Renal cortex interstitium (tissue), 11 donors: ENCODE data around the gene FNDC7. TPM values are rescaled to one million over a fixed set of nuclear protein-coding genes. Genes with fewer than 3 reads are reported as not detected.

Source experiments
- DNase-seq, 11 donors: peaks; one replicate each; pipeline ENCODE4 v3.0.0-alpha.2; 2013; ENCODE audit warnings: low read depth in 9 of 11, low spot score in 4 of 11; ENCODE audit errors: extremely low read depth in 1 of 11
- polyA plus RNA-seq, 3 donors: library from polyadenylated mRNA; unstranded; fragments of 120-200 nt; gene quantifications; one replicate each; pipeline ENCODE4 v1.2.1, GENCODE V29; 2013; ENCODE audit not compliant: insufficient read length in 3 of 3

Gene FNDC7
- polyA plus RNA-seq, 3 donors, result 0.08 TPM; not detected in 2

DNA sequence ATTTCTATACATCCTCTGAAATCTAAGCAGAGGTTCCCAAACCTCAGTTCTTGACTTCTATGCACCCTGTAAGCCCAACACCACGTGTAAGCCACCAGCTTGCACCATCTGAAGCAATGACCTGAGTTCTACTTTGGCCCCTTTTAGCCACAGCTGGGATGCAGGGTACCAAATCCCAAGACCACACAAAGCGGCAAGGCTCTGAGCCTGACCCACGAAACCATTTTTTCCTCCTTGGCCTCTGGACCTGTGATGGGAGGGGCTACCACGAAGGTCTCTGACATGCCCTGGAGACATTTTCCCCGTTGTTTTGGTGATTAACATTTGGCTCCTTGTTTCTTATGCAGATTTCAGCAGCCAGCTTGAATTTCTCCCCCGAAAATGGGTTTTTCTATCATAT, 72.6 kb downstream of the FNDC7 start:
- DNase-seq, result no peak

DNA sequence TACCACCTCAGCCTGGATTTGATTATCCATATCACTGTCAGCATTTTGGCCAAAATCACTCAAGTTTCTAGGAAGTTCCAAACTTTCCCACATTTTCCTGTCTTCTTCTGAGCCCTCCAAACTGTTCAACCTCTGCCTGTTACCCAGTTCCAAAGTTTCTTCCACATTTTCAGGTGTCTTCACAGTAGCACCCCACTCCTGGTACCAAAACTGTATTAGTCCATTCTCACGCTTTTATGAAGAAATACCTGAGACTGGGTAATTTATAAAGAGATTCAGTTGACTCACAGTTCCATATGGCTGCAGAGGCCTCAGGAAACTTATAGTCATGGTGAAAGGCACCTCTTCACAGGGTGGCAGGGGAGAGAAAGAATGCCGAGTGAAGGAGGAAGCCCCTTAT, 73.2 kb downstream of the FNDC7 start:
- no peak for DNase-seq

DNA sequence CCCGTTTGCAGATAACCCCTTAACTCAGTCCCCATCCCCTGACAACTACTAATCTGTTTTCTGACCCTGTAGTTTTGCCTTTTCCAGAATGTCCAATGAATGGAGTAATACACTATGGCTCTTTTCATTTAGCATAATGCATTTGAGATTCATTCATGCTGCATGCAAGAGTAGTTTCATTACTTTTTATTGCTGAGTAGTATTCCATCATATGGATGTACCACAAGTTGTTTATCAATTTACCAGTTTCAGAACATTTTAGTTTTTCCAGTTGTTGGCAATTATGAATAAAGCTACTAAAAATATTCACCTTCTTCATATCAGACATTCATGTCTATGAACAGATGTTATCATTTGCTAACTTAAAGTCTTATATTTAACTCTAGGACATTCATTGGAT, 79.1 kb downstream of the FNDC7 start:
- DNase-seq, result no peak

Other genes starting within 250 kb of the FNDC7 start
- 10 to 100 TPM; 15.7 to 18.3 (median 17.8) TPM for gene EEIG2, start 152.8 kb upstream of the FNDC7 start, polyA plus RNA-seq
- 10 to 100 TPM; 11.1 to 13.0 (median 11.6) TPM for gene HENMT1, start 51.8 kb upstream of the FNDC7 start, polyA plus RNA-seq
- gene PRPF38B, start 20.6 kb upstream of the FNDC7 start, polyA plus RNA-seq, result 10 to 100 TPM; 65.8 to 90.6 (median 77.8) TPM
- gene STXBP3, start 33.8 kb downstream of the FNDC7 start, polyA plus RNA-seq, result 10 to 100 TPM; 56.6 to 78.5 (median 67.5) TPM
- gene AKNAD1, start 144.2 kb downstream of the FNDC7 start, polyA plus RNA-seq, result under 1 TPM in 1 of 3 donors, not detected in 2; 0.23 TPM
- gene GPSM2, start 164.1 kb downstream of the FNDC7 start, polyA plus RNA-seq, result 10 to 100 TPM; 18.7 to 20.0 (median 19.2) TPM